Endothelial cell of umbilical vein (primary cell): ENCODE data around the gene SLC1A6. TPM values are rescaled to one million over a fixed set of nuclear protein-coding genes. Genes with fewer than 3 reads are reported as not detected.

ENCODE experiments used
- BruUV-seq: library from RNA; stranded (reverse); fragments of 400-500 nt; replicated peaks from 2 replicates; lab custom pipeline; 2021; lab: Mats Ljungman, UMichigan
- CTCF ChIA-PET: fragments of 300-600, 350-600 bp; sonication (Branson Sonifier 250); formaldehyde crosslinking; loops from one replicate; lab custom pipeline; 2021; ENCODE audit warnings: antibody characterized with exemption, inconsistent platforms; lab: Charles Lee
- POLR2A ChIA-PET: fragments of 300-600, 350-600 bp; sonication (Branson Sonifier 250); formaldehyde crosslinking; loops from one replicate; lab custom pipeline; 2021; ENCODE audit warnings: antibody characterized with exemption, inconsistent platforms; lab: Charles Lee
- DNase-seq: peaks from one replicate; pipeline ENCODE4 v3.0.0-alpha.2; 2011; ENCODE audit warnings: low read depth, low spot score
- FAIRE-seq: peaks from 2 replicates; lab custom pipeline; 2011; peaks lifted over from hg19 to GRCh38; lab: Jason Lieb, UNC
- H2AFZ ChIP-seq: 2 replicates; pipeline ENCODE4 v1.6.0; 2012; ENCODE audit warnings: low read depth, low read length, control low read depth, inconsistent platforms
- H3K27ac ChIP-seq: 2 replicates; pipeline ENCODE4 v1.5.1; 2011; ENCODE audit warnings: low read depth, mild to moderate bottlenecking, control low read depth, low read length, moderate library complexity; ENCODE audit not compliant: insufficient read depth
- H3K27me3 ChIP-seq, 2 experiments: 2 replicates each; pipeline versions ENCODE4 v1.6.0 to v1.6.1; 2011; ENCODE audit warnings: low read length in 2 of 2, mixed read lengths in 1 of 2; ENCODE audit not compliant: control insufficient read depth in 2 of 2, insufficient read depth in 2 of 2
- H3K36me3 ChIP-seq, 2 experiments: 2 replicates in 1 of 2; 3 replicates in 1 of 2; pipeline ENCODE4 v1.5.1; 2011; ENCODE audit warnings: low read length in 2 of 2, mild to moderate bottlenecking in 1 of 2, moderate library complexity in 1 of 2; ENCODE audit not compliant: control insufficient read depth in 2 of 2, insufficient read depth in 2 of 2; ENCODE audit errors: extremely low read depth in 1 of 2
- H3K4me1 ChIP-seq: 3 replicates; pipeline ENCODE4 v1.5.1; 2011; ENCODE audit warnings: mild to moderate bottlenecking, low read length; ENCODE audit not compliant: control insufficient read depth, insufficient read depth; ENCODE audit errors: extremely low read depth
- H3K4me2 ChIP-seq: 2 replicates; pipeline ENCODE4 v1.6.1; 2011; ENCODE audit warnings: low read length, control low read depth, mixed read lengths; ENCODE audit not compliant: insufficient read depth
- H3K4me3 ChIP-seq, 3 experiments: fragments of 200-600 bp in 1 of 3; sonication (generic), shearing (Covaris generic) in 1 of 3; replicated peaks in 1 of 3; 2 replicates each; pipeline ENCODE4 v1.5.1; 2011 to 2016; ENCODE audit warnings: control low read depth in 3 of 3, low read length in 3 of 3, mild to moderate bottlenecking in 2 of 3, inconsistent platforms in 1 of 3, low read depth in 1 of 3, moderate library complexity in 1 of 3; ENCODE audit not compliant: insufficient read depth in 1 of 3
- H3K79me2 ChIP-seq: 2 replicates; pipeline ENCODE4 v1.6.0; 2012; ENCODE audit warnings: low read length, inconsistent platforms; ENCODE audit not compliant: control insufficient read depth, insufficient read depth
- H3K9ac ChIP-seq: replicated peaks from 2 replicates; pipeline ENCODE3; 2011; ENCODE audit warnings: low read length, control low read depth; ENCODE audit not compliant: insufficient read depth; ENCODE audit errors: extremely low read depth
- H3K9me1 ChIP-seq: replicated peaks from 3 replicates; pipeline ENCODE4 v1.6.0; 2011; ENCODE audit warnings: mild to moderate bottlenecking, low read length; ENCODE audit not compliant: control insufficient read depth, insufficient read depth; ENCODE audit errors: extremely low read depth
- H3K9me3 ChIP-seq: replicated peaks from 2 replicates; pipeline ENCODE4 v1.5.1; 2012; ENCODE audit warnings: low read length, inconsistent platforms; ENCODE audit not compliant: control insufficient read depth, insufficient read depth
- H4K20me1 ChIP-seq: replicated peaks from 2 replicates; pipeline ENCODE3; 2011; ENCODE audit warnings: mild to moderate bottlenecking, low read length; ENCODE audit not compliant: control insufficient read depth, insufficient read depth; ENCODE audit errors: extremely low read depth
- EZH2 ChIP-seq: IDR thresholded peaks from 2 replicates; pipeline ENCODE4 v1.6.1; 2012; ENCODE audit warnings: borderline replicate concordance, low read depth, mild to moderate bottlenecking, moderate library complexity, low read length, inconsistent platforms; ENCODE audit not compliant: severe bottlenecking
- FOS ChIP-seq: IDR thresholded peaks from 2 replicates; pipeline ENCODE4 v1.6.1; 2011; ENCODE audit warnings: mild to moderate bottlenecking, low read length, moderate library complexity, borderline replicate concordance; ENCODE audit not compliant: insufficient read depth
- GATA2 ChIP-seq: IDR thresholded peaks from 2 replicates; pipeline ENCODE4 v1.7.0; 2011; ENCODE audit warnings: low read depth, mild to moderate bottlenecking, moderate library complexity, mixed read lengths, low read length; ENCODE audit not compliant: insufficient read length, insufficient read depth
- JUN ChIP-seq: IDR thresholded peaks from 2 replicates; pipeline ENCODE4 v1.6.1; 2011; ENCODE audit warnings: borderline replicate concordance, low read depth; ENCODE audit not compliant: insufficient read length, insufficient read depth
- MYC ChIP-seq: IDR thresholded peaks from one replicate; pipeline ENCODE4 v1.6.1; 2011; ENCODE audit warnings: mild to moderate bottlenecking, low read depth, low read length
- POLR2A ChIP-seq: IDR thresholded peaks from 2 replicates; pipeline ENCODE4 v1.6.1; 2012; ENCODE audit warnings: low read depth, mild to moderate bottlenecking, control low read depth, low read length
- POLR2AphosphoS5 ChIP-seq: IDR thresholded peaks from 2 replicates; pipeline ENCODE4 v1.6.1; 2012; ENCODE audit warnings: low read depth, mild to moderate bottlenecking, control low read depth, low read length, moderate library complexity; ENCODE audit not compliant: insufficient read depth
- dilution Hi-C: fragments of 300-500 bp; cut with MboI; formaldehyde crosslinking; loops from one replicate; pipeline ENCODE4 v1.15.0; 2019; ENCODE audit warnings: low sequenced_read_pairs; ENCODE audit not compliant: extremely low pct_ligation_motif_present
- intact Hi-C: fragments of 100-400 bp; cut with micrococcal nuclease; formaldehyde crosslinking; loops from one replicate; pipeline ENCODE4 v1.10.0; 2022
- polyA plus RNA-seq, 4 experiments: library from polyadenylated mRNA; depleted of rRNA in 3 of 4; stranded (reverse) in 3 of 4; unstranded in 1 of 4; fragments of >200 nt; gene quantifications; 2 replicates each; pipeline versions ENCODE4 v1.2.1 to v1.2.3, GENCODE V29; 2011 to 2012; ENCODE audit warnings: missing spikeins in 1 of 4
- total RNA-seq: library from RNA; stranded (reverse); gene quantifications from 2 replicates; pipeline ENCODE4 v1.2.3, GENCODE V29; 2021
- TF ChIP-seq, protein P1 (sequence below), 2 donors: IDR thresholded peaks; 1 replicate in 1 of 2; 2 replicates in 1 of 2; pipeline ENCODE4 v1.5.1; 2011; ENCODE audit warnings: low read length in 2 of 2, mild to moderate bottlenecking in 2 of 2, moderate library complexity in 2 of 2, control low read depth in 1 of 2, inconsistent platforms in 1 of 2, low read depth in 1 of 2; ENCODE audit not compliant: insufficient read depth in 1 of 2; ENCODE audit errors: extremely low read depth in 1 of 2
- TF ChIP-seq, protein P2 (sequence below): IDR thresholded peaks from 2 replicates; pipeline ENCODE4 v1.6.1; 2011; ENCODE audit not compliant: insufficient read depth, insufficient read length

SLC1A6 gene
- total and polyA plus RNA-seq, 2 donors (not counting 3 experiments of a cell fraction or from before 2014, with no cell fraction given), result not detected

GRCh38 chr19:14943601-14944000 is 36.1 kb downstream of the SLC1A6 start:
- no peak overlapping the region for H3K27ac ChIP-seq
- BruUV-seq, result no TSS peak
- no peak for DNase-seq
- H3K27me3 ChIP-seq, result no peaks in the 10 kb centered on the region
- H3K9ac ChIP-seq, result no peak overlapping the region
- no peaks in the 10 kb centered on the region for H3K9me3 ChIP-seq
- H3K79me2 ChIP-seq, result no peaks in the 10 kb centered on the region
- H3K4me3 ChIP-seq, result no peak overlapping the region
- CTCF ChIA-PET, result no interaction called here
- no peak for FAIRE-seq
- no peaks in the 10 kb centered on the region for H3K9me1 ChIP-seq
- H2AFZ ChIP-seq, result no peak overlapping the region
- no peak overlapping the region for H3K4me2 ChIP-seq
- TF ChIP-seq JUN, result no peak
- POLR2A ChIA-PET, result no interaction called here
- H4K20me1 ChIP-seq, result no peaks in the 10 kb centered on the region
- dilution Hi-C loops, result no loop called here
- H3K36me3 ChIP-seq, result no peaks in the 10 kb centered on the region
- intact Hi-C loops, result no loop called here
- no peaks in the 10 kb centered on the region for H3K4me1 ChIP-seq

DNA sequence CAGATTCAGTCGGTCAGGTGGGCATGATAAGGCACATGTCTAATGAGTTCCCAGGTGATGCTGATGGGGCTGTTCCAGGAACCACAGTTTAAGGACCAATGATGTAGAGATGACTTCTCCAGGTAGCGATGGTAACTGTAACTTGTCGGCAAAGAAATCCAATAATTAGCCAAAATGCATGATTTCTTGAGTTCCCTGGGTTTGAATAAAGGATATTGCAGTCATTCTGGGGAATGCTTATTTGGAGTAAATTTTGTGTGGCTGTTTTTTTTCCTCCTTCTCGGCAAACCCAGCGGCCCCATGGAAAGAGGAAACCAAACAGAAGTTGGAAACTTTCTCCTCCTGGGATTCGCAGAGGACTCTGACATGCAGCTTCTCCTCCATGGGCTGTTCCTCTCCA is 38.5 kb downstream of the SLC1A6 start, which contains the start of gene OR7C2:
TSS of gene OR7C2 (plus strand) at position 301 of the 400 bp plus-strand sequence. CDS start at position 301, 0 bp downstream.
- no peak within 1 kb of the TSS for H2AFZ ChIP-seq
- no peaks in the 10 kb centered on the region for H4K20me1 ChIP-seq
- ChIA-PET CTCF (no interaction called here), POLR2A (no interaction called here)
- H3K36me3 ChIP-seq, result no peaks in the 10 kb centered on the region
- TF ChIP-seq JUN, result no peak
- no peak for TF ChIP-seq FOS
- TF ChIP-seq, protein P1, sequence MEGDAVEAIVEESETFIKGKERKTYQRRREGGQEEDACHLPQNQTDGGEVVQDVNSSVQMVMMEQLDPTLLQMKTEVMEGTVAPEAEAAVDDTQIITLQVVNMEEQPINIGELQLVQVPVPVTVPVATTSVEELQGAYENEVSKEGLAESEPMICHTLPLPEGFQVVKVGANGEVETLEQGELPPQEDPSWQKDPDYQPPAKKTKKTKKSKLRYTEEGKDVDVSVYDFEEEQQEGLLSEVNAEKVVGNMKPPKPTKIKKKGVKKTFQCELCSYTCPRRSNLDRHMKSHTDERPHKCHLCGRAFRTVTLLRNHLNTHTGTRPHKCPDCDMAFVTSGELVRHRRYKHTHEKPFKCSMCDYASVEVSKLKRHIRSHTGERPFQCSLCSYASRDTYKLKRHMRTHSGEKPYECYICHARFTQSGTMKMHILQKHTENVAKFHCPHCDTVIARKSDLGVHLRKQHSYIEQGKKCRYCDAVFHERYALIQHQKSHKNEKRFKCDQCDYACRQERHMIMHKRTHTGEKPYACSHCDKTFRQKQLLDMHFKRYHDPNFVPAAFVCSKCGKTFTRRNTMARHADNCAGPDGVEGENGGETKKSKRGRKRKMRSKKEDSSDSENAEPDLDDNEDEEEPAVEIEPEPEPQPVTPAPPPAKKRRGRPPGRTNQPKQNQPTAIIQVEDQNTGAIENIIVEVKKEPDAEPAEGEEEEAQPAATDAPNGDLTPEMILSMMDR (IDR thresholded peaks at IDR 0.05; ENCODE audit: extremely low read depth in 1 of 2, insufficient read depth in 1 of 2, low read depth in 1 of 2, low read length in 2 of 2), result no peak
- TF ChIP-seq, protein P2, sequence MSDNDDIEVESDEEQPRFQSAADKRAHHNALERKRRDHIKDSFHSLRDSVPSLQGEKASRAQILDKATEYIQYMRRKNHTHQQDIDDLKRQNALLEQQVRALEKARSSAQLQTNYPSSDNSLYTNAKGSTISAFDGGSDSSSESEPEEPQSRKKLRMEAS, result no peak
- no peak for TF ChIP-seq EZH2
- TF ChIP-seq POLR2AphosphoS5, result no peak
- TF ChIP-seq POLR2A, result no peak
- TF ChIP-seq GATA2, result no peak
- no peak for TF ChIP-seq MYC
- H3K9ac ChIP-seq, result no peak within 1 kb of the TSS
- intact Hi-C loops (no loop called here), dilution Hi-C loops (no loop called here)
- BruUV-seq, result no TSS peak
- FAIRE-seq (no peak), DNase-seq (no peak)
- H3K27me3 ChIP-seq, result no peaks in the 10 kb centered on the region
- no peak within 1 kb of the TSS for H3K4me2 ChIP-seq
- H3K4me1 ChIP-seq, result no peaks in the 10 kb centered on the region
- no peaks in the 10 kb centered on the region for H3K79me2 ChIP-seq
- H3K9me3 ChIP-seq, result no peaks in the 10 kb centered on the region
- no peak within 1 kb of the TSS for H3K27ac ChIP-seq
- no peak within 1 kb of the TSS for H3K4me3 ChIP-seq
- H3K9me1 ChIP-seq, result no peaks in the 10 kb centered on the region
